ENCODE results near the gene POU2F1.

POU2F1 gene

GRCh38 chr1:167262836-167263235 is 42.1 kb downstream of the POU2F1 start:
- no peak overlapping the region for H3K4me3 ChIP-seq (ENCODE audit: low read depth, low read length)
- peak; percentile 20 for DNase-seq (ENCODE audit: low read depth)
- in situ Hi-C loops (cut with HindIII; ENCODE audit: low sequenced_read_pairs) = loop anchor here (10.0 kb wide), 1 partner anchor 272 kb away; no protein-coding TSS in a partner anchor
- no peak for TF ChIP-seq CTCF (IDR thresholded peaks at IDR 0.05; ENCODE audit: low read depth, low read length, missing control alignments)

- no peak overlapping the region for H3K4me3 ChIP-seq (ENCODE audit: low read depth, low read length)
- no peak for TF ChIP-seq CTCF (IDR thresholded peaks at IDR 0.05; ENCODE audit: low read depth, low read length, missing control alignments)
- DNase-seq (ENCODE audit: low read depth) = no peak
- in situ Hi-C loops (cut with HindIII; ENCODE audit: low sequenced_read_pairs) = loop anchor here (10.0 kb wide), 1 partner anchor 271 kb away; no protein-coding TSS in a partner anchor
These were observed 42.7 kb downstream of the POU2F1 start for GRCh38 chr1:167263344-167263743.

GRCh38 chr1:167263819-167264464 is 43.3 kb downstream of the POU2F1 start:
- no peak overlapping the region for H3K4me3 ChIP-seq (ENCODE audit: low read depth, low read length)
- no peak for DNase-seq (ENCODE audit: low read depth)
- in situ Hi-C loops (cut with HindIII; ENCODE audit: low sequenced_read_pairs) = loop anchor here (10.0 kb wide), 1 partner anchor 271 kb away; no protein-coding TSS in a partner anchor
- TF ChIP-seq CTCF (IDR thresholded peaks at IDR 0.05; ENCODE audit: low read depth, low read length, missing control alignments) = no peak

- DNase-seq (ENCODE audit: low read depth) = no peak
- no peak for TF ChIP-seq CTCF (IDR thresholded peaks at IDR 0.05; ENCODE audit: low read depth, low read length, missing control alignments)
- in situ Hi-C loops (cut with HindIII; ENCODE audit: low sequenced_read_pairs) = loop anchor here (5.0 to 10.0 kb wide), 2 partner anchors 40 to 268 kb away; no protein-coding TSS in a partner anchor
- H3K4me3 ChIP-seq (ENCODE audit: low read depth, low read length) = no peak overlapping the region
These were observed 46.3 kb downstream of the POU2F1 start for GRCh38 chr1:167266965-167267364.

GRCh38 chr1:167268347-167268787 is 47.7 kb downstream of the POU2F1 start:
- in situ Hi-C loops (cut with HindIII; ENCODE audit: low sequenced_read_pairs) = loop anchor here (5.0 to 10.0 kb wide), 2 partner anchors 39 to 266 kb away; no protein-coding TSS in a partner anchor
- no peak for DNase-seq (ENCODE audit: low read depth)
- H3K4me3 ChIP-seq (ENCODE audit: low read depth, low read length) = no peak overlapping the region
- no peak for TF ChIP-seq CTCF (IDR thresholded peaks at IDR 0.05; ENCODE audit: low read depth, low read length, missing control alignments)

GRCh38 chr1:167270349-167271092 is 49.8 kb downstream of the POU2F1 start:
- no peak overlapping the region for H3K4me3 ChIP-seq (ENCODE audit: low read depth, low read length)
- no peak for TF ChIP-seq CTCF (IDR thresholded peaks at IDR 0.05; ENCODE audit: low read depth, low read length, missing control alignments)
- DNase-seq (ENCODE audit: low read depth) = no peak
- in situ Hi-C loops (cut with HindIII; ENCODE audit: low sequenced_read_pairs) = no loop called here

Measured in astrocyte of the cerebellum (primary cell).